LNCaP clone FGC (cell line): ENCODE measurements around the gene UGGT1.

Source experiments
- DNase-seq: peaks from one replicate; pipeline ENCODE4 v3.0.0-alpha.2; 2011; ENCODE audit warnings: low read depth
- H3K4me3 ChIP-seq: 2 replicates; pipeline ENCODE4 v1.5.1; 2011; ENCODE audit warnings: mild to moderate bottlenecking, low read depth, low read length, control low read depth
- TF ChIP-seq, protein P1 (sequence below): IDR thresholded peaks from 2 replicates; pipeline ENCODE4 v1.5.1; 2012; ENCODE audit warnings: mild to moderate bottlenecking; ENCODE audit not compliant: control insufficient read depth, insufficient read depth; ENCODE audit errors: extremely low read depth

The UGGT1 gene

DNA sequence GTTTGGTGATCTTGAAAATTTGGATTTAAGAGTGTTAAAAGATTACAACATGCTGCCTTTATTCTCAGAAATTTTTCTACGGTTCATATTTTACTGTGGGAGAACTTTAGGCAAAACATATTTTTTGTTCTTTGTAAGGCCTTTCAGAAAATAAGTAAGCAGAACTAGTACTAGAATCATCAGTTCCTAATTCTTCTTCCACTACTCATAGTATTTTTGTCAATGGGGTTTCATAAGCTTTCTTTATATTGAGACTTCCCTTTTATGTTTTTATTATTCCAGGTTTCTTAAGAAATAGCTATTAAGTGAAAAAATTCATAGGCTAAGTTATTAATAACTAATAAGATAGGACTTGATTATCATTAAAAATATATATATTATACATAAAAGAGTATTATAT is 12.4 kb downstream of the UGGT1 start:
- DNase-seq: no peak
- no peak overlapping the region for H3K4me3 ChIP-seq
- TF ChIP-seq, protein P1, sequence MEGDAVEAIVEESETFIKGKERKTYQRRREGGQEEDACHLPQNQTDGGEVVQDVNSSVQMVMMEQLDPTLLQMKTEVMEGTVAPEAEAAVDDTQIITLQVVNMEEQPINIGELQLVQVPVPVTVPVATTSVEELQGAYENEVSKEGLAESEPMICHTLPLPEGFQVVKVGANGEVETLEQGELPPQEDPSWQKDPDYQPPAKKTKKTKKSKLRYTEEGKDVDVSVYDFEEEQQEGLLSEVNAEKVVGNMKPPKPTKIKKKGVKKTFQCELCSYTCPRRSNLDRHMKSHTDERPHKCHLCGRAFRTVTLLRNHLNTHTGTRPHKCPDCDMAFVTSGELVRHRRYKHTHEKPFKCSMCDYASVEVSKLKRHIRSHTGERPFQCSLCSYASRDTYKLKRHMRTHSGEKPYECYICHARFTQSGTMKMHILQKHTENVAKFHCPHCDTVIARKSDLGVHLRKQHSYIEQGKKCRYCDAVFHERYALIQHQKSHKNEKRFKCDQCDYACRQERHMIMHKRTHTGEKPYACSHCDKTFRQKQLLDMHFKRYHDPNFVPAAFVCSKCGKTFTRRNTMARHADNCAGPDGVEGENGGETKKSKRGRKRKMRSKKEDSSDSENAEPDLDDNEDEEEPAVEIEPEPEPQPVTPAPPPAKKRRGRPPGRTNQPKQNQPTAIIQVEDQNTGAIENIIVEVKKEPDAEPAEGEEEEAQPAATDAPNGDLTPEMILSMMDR: no peak

DNA sequence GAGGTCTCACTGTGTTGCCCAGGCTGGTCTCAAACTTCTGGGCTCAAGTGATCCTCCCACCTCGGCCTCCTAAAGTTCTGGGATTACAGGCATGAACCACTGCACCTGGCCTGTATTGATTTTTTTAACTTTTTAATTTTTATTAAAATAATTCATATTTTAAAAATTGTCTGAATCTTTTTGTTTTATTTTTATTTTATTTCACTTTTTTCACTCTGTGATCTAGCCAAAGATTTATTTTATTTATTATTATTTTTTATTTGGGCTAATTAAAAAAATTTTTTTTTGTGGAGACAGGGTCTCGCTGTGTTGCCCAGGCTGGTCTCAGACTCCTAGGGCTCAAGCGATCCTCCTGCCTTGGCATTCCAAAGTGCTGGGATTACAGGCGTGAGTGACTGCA is 14.1 kb downstream of the UGGT1 start:
- TF ChIP-seq, protein P1: no peak
- no peak for DNase-seq
- no peak overlapping the region for H3K4me3 ChIP-seq

DNA sequence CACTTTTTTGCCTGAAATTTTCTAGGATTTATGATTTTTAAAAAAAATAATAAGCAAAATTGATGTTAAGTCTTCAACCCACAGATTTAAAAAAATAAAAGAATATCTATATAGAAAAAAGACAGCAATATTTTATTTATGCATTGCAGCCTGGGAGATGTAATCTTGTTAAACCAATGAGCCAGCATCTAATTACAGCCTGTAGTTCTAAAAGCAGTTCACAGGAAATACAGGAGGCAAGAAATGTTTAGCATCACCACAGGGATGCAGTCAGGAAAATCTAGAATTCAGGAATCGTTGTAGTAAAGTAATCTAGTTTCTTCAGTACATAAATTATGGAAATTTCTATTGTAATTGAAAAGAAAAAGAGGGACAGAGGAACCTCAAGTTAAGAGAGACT is 17.2 kb downstream of the UGGT1 start:
- DNase-seq: no peak
- TF ChIP-seq, protein P1: no peak

DNA sequence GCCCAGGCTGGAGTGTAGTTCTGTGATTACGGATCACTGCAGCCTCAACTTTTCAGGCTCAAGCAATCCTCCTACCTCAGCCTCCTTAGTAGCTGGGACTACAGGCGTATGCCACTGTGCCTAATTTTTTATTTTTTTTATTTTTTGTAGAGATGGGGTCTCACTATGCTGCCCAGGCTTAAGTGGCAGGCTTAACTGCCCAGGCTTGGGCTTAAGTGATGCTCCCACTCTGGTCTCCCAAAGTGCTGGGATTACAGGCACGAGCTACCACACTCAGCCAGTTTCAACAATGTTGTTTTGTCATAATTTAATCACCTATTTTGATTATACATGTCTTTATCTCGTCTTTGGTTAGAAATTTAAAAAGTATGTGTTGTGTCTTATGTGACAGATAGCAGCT is 18.2 kb downstream of the UGGT1 start:
- TF ChIP-seq, protein P1: no peak
- H3K4me3 ChIP-seq: no peak overlapping the region
- DNase-seq: no peak

More for the DNA sequence above, 17.2 kb downstream of the UGGT1 start:
- no peak overlapping the region for H3K4me3 ChIP-seq

DNA sequence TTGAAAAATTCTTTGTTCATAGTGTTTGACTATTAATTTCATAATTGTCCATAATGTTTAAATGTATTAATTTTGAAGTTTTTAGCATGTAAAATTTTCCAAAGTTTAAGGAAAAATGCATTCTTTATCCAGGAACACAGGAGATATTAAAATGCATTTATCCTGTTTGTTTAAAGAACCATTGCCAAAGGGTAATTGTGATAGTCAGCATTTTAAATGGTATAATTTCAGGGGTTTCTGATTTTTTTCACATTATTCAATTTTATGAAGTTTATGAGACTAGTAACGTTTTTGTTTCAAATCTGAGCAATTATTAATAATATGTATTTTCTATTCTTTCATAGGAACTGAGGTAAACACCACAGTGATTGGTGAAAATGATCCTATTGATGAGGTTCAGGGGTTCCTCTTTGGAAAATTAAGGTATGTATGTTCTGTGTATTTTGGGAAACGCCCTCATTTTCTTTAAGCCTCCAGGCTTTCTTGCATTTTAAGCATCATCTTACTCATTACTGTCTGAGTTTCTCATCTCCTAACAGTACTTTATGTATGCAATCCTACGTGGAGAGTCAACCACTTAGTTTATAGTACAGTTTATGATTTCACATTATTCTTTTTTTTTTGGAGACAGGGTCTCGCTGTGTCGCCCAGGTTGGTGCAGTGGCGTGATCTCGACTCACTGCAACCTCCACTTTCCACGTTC is 25.1 kb downstream of the UGGT1 start:
- H3K4me3 ChIP-seq: no peak overlapping the region
- no peak for DNase-seq
- TF ChIP-seq, protein P1: no peak

GRCh38 chr2:128134573-128134972 is 43.6 kb downstream of the UGGT1 start:
- TF ChIP-seq, protein P1: no peak
- H3K4me3 ChIP-seq: no peak overlapping the region
- DNase-seq: no peak

- TF ChIP-seq, protein P1: no peak
- no peak for DNase-seq
Measured at GRCh38 chr2:128137094-128137616, 46.2 kb downstream of the UGGT1 start.

More at GRCh38 chr2:128137094-128137616, 46.2 kb downstream of the UGGT1 start:
- H3K4me3 ChIP-seq: no peak overlapping the region
